GM19193 (cell line): ENCODE measurements around the gene NR2F1-AS1.

ENCODE experiments used
- POLR2A ChIP-seq: IDR thresholded peaks from 4 replicates; pipeline ENCODE4 v1.6.1; 2011; ENCODE audit not compliant: insufficient read depth, insufficient read length; ENCODE audit errors: extremely low read depth

NR2F1-AS1 gene

DNA sequence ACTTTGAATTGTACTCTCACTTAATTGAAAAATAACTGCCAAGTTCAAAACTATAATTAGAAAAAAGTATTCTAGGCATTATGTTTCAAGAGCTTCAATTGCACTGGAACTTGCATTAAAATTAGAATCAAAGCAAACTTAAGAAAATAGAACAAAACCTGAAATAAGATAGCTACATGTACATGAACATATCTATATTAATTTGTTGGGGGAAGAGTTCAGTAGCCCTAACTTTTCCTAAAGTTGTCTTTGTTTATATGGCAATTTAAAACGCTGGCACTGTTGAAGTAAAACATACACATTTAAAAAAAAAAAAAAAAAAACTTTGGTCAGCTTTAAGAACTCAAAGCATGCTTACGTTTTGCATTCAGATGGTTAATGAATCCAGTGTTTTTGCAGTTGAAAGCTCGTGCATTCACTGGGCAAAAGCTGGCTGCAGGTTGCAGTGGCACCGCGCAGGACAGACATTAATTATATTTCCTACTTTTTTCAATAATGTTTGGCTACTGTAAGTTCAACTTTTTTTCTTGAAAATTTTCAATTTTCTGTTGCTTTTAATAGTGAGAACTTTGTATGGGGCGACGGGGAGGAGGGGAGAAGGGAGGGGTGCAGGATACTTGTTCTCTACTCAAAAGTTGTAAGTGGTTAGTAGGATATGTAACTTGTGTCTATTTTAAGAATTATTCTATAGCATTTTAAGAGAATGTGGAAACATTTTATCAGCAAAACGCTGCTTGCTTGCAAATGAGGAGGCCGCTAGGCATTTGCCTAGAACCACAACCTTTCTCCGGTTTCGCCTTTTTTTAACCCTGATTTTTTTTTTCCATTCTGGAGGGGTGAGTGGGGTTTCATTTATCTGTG, 5.9 kb upstream of the NR2F1-AS1 start:
- TF ChIP-seq POLR2A: no peak

DNA sequence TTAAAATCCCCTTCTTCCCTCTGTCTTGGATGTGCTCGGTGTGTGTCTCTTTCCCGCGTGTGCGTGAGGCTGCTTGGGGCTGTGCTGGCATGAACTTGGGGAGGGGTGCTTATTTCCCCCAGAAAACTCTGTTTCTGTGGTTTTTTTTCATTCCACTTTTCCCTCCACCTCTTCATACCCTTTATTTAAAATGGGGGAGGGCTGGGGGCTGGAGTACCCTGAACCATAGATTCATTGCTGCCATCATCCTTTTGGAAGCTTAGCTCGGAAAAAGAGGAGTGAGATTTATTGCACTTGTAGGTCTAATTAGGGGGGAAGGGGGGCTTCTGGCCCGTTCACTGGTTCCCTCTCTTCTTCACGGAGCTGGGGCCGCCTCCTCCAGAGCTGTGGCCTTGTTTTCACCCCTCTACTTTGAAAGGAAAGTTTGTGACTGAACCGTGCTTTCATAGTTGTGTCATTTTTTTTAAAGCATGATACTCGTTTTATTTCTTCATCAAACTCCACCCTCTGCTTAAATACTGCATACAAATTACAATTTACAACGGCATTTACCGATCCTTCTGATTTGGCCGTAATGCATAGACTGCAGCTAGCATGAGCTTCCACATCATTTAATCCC, 4.9 kb upstream of the NR2F1-AS1 start:
- TF ChIP-seq POLR2A: no peak

DNA sequence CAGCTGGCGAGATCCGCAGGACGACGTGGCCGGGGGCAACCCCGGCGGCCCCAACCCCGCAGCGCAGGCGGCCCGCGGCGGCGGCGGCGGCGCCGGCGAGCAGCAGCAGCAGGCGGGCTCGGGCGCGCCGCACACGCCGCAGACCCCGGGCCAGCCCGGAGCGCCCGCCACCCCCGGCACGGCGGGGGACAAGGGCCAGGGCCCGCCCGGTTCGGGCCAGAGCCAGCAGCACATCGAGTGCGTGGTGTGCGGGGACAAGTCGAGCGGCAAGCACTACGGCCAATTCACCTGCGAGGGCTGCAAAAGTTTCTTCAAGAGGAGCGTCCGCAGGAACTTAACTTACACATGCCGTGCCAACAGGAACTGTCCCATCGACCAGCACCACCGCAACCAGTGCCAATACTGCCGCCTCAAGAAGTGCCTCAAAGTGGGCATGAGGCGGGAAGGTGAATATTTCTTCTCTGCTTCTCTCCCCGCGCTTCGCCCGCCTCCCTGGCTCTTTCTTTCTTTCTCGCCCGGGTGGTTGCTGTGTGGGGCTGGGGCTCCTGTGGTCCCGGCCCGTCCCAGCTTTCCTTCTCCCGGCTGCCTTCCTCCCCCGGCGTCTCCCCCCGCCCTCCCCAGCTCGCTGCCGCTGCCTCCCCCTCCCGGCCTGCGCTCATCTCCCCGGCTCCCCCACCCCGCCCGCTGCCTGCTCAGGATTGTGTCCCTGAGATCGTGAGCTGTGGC, 4.2 kb upstream of the NR2F1-AS1 start:
- TF ChIP-seq POLR2A: no peak

DNA sequence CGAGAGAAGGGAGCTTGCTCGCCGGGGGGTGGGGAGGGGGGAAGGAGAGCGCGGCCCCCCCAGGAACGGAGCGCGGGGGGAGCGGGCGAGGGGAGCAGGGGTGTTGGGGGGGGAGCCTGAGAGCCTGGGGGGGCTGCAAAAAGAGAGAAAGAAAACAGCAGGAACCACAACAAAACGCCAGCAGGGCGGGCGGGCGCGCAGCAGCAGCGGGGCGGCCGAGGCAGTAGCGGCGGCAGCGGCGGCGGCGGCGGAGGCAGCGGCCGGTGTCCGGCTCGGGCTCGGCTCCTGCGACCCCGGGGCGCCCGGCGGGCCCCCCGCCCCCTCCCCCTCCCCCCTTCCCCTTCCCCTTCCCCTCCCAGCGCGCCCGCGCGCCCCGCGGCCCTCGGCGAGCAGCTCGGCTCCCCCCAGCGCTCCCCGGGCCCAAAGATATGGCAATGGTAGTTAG, 3.6 kb upstream of the NR2F1-AS1 start:
- no peak for TF ChIP-seq POLR2A

DNA sequence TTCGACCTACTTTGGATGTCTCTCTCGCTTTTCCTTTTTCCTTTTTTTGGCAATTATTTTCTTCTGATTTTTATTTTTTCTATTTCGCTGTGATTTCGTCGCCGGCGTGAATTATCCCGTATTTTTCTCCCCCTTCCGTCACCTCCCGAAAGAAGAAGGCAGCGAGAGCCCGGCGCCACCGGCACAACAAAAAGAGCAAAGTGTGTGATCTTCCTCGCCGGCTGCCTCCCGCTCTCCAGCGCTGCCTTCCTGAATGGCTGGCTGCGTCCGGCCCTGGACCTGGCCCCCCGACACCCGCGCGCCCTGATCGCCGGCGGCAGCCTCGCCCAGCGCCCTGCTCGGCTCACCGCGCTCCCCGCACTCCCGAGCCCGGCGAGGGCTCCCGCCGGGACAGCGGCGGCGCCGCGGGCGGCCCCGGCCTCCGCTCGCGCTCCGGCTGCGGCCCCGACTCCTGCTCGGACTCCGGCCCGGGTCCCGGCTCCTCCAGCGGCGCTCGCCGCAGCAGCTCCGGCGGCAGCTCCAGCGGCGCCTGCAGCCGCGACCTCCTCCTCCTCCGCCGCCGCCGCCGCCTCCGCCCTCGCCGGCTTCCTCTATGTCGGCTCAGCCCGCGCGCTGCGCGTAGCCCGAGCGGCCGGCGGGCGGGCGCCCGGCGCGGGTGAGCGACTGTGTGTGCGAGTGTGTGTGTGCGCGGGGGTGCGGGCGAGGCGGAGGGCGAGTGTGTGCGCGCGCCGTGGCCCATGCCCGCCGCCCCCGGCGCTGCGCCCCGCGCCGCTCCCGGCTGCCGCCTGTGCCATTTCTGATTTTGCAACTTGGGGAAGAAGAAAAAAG, 3.0 kb upstream of the NR2F1-AS1 start:
- TF ChIP-seq POLR2A: no peak

DNA sequence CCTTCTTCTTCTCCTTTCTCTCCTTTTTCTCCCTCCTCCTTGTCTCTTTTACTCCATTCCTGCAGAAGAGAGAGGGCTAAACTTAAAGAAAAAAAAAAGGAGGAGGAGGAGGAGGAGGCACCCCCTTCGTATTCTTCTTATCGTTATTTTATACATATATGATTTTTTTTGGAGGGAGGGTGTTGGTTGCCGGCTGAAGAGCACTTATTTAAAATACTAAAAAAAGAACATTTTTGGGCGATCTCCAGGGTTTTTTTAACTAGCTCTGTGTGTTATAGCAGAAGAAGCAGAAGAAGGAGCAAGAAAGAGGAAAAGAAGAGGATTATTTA, 2.4 kb upstream of the NR2F1-AS1 start:
- TF ChIP-seq POLR2A: no peak

DNA sequence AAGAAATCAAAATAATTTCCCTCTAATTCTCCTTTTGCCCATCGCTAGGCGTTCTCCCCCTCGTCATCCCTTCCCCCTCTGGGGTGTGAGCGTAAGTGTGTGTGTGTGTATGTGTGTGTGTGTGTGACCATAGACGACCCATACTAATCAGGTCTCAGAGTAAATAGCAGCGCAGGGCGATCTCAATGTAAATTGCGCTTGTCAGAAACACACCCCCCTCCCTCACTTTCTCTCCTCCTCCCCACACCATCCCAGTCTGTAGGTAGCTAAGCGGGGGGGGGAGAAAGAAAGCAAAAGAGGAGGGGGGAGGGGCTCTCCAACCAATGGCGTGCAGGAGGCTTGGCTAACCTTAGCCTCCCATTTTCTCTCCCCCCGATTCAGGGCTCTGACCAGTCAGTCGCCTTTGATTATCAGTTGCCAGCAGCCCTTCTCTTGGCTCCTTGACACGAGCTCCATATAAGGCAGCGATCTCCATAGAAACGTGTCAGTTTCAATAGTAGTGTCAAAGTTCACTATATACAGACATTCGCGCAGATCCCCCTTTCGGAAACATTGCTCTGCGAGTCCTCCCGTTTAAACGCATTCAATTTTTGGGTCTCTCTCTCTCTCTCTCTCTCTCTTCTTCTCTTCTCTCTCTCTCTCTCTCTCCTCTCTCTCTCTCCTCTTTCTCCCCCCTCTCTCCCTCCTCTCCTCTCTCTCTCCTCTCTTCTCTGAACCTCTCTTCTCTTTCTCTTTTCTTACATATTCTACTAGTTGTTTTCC, 1.8 kb upstream of the NR2F1-AS1 start, which contains the start of gene NR2F1:
NR2F1 (plus strand) TSS at position 546 of the 762 bp plus-strand sequence. CDS start 1,802 bp downstream, outside the sequence.
- no peak for TF ChIP-seq POLR2A

DNA sequence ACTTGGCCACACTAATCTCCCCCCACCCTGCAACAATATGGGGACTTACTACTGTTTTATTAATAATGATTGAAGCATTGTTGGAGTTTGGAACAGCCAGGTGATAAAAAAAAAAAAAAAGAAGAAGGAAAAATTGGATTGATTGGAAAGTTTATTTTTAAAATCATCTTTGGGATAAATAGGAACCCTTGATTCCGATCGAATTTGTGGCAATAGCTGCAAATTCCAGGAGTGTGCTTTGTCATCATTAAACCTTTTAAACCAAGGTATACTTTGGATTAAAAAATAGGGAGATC, 1.1 kb upstream of the NR2F1-AS1 start:
- no peak for TF ChIP-seq POLR2A

DNA sequence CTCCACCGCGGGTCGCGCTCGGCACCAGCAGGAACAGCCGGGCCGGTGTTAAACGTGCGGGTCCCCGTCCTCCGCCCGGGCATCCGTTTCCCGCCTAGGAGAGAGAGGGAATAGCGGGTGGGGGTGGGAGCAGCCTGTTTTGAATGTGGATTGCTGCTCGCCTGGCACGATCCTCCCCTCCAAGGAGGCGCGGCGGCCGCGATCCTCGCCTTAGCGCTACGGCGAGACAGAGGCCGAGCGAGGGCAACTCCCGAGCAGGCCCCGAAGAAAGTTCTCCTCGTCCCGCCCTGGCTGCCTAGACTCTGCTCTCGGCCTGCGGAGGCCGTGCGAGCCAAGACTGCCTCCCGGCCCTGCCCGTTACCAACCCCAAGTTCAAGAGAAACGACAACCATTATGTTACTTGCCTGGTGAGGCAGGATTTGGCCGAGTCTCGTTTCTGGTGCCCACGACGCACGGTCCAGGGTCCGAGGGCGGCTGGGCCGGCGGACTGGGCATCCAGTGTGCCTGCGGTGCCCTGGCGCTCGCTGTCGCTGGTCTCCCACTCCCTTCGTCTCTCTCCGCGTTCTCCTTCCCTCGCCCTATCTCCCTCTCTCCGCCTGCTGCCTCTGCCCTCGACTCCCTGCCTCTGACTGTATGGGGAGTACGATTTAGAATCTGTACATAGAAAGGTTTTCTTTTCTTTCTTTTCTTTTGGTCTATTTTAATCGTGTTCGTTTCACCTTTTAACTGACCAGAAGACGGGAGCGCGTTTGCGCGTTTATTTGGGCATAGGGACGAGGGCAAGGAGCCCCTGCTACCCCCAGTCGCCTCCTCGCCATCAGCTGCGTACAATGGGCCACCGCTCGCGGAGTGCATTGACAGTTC, 724 bp downstream of the NR2F1-AS1 start:
- no peak for TF ChIP-seq POLR2A

DNA sequence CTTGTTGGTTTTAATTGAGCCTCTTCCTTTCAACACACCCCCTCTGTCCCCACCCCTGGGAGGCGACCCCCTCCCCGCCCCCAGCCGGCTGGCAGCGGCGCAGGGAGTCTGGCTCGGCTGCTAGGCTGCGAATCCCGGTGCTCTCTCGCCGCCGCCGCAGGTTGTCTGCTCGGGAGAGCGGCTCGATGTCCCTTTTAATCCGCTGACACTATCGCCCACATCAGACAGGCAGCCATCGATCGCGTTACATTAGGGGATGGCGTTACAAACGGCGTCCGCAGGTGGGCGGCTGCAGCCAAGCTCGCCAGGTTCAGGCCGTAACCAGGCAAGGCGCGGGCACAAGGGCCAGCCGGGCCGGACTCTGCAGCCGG, 1.3 kb downstream of the NR2F1-AS1 start:
- TF ChIP-seq POLR2A: no peak

DNA sequence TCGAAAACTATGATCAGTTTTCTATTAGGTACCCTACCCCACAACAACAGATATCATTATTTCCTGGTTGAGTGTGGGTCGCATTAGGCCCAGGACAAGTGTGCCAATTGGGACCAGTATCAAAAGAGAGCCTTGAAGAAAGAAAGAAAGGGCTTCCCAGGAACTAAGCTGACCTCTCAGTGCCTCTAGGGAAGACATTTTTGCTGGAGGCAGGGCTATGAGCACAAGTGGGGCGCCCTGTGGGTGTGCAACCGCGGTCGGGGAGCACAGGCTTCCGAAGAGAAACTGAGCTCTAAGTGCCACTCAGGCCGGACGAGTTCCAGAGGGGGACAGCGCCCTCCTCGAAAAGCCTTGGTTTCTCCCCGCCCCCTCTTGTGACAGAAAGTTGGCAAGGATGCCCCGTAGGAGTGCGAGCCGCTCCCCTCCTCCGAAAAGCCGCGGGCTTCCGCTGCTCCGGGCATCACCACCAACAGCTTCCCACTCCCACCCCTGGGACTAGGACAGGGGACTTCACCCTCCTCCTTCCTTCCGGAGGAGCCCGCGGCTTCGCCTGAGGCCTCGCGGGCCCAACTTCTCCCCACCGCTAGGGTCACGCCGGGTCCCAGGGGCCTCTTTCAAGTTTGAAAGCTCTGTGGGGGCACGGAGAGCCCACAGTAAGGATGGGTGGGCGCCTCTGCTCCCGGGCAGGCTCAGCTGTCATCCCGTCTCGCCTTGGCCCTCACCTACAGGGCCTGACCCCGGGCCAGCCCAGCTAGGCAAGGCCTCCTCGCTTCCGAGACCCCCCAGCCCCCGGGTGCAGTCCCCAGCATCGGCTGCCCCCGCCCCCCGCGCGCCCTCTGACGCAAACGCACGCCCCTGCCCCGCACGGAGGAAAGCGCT, 2.0 kb downstream of the NR2F1-AS1 start:
- TF ChIP-seq POLR2A: no peak
